GM21576 (cell line): ENCODE measurements around the gene CYP4F8.

Source experiments
- ATAC-seq: cut with Tn5 transposase; IDR thresholded peaks from one replicate; pipeline ENCODE4 v1.9.1; 2021; ENCODE audit warnings: mild to moderate bottlenecking, moderate library complexity; ENCODE audit not compliant: unreplicated experiment

Gene CYP4F8

DNA sequence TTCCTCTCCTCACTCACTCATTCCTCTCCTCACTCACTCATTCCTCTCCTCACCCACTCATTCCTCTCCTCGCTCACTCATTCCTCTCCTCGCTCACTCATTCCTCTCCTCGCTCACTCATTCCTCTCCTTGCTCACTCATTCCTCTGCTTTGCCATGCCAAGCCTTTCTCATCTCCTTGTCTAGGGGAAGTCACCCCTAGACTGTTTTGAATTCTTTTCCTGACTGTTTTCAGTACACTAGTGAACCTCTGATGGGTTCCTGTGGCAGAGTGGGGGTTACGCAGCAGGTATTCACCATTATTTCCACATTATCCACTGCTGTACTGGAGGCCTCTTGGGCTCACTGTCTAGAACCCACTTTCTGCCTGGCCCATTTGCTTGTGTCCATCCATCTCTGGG lies 1.2 kb downstream of the CYP4F8 start:
- no peak for ATAC-seq

DNA sequence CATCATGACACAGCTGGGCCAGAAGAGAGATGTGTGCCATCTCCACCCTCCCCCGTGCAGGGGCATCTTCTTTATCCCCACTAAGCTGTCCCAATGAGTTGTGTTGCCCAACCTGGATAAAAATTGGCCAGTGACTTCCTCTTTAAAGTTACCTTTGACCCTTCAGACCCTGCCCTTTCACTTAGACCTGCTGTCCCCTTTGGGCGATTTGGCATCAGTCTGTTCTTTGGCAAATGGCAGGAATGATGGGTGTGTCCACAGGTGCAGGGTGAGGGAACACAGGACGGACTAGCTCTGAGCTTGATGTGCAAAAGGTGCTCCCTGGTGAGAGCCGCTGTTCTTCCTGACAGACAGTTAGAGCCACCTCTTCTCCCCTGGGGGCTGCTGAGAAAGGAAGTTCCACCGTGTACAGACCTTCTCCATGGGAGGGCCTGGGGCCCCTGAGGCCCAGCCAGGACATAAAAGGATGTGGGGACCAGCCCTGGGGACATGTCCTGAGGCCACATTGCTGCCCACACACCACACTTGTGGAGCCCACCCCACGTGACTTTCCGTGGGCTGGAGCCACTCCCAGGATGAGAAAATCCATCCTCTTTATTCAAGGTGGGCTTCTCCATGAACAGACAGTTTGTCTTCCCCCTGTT lies 1.7 kb downstream of the CYP4F8 start:
- ATAC-seq, result no peak

DNA sequence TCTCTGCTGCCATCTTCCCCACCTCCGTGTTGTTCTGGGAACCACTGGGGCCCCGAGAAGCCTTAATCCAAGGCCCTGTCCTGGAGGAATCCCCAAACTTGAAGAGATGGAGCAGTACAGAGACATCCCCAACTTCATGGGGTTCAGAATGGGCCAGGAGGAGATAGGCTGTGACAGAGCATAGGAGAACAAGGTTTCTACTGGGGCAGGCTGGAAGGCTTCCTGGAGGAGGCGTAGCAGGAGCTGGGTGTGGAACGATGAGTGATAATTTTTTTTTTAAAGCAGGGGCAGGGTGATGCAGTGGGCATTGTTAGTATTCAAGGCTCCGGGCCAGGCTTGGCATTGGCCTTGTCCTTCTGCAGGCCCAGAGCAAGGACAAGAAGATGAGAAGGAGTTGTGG lies 3.3 kb downstream of the CYP4F8 start:
- no peak for ATAC-seq

DNA sequence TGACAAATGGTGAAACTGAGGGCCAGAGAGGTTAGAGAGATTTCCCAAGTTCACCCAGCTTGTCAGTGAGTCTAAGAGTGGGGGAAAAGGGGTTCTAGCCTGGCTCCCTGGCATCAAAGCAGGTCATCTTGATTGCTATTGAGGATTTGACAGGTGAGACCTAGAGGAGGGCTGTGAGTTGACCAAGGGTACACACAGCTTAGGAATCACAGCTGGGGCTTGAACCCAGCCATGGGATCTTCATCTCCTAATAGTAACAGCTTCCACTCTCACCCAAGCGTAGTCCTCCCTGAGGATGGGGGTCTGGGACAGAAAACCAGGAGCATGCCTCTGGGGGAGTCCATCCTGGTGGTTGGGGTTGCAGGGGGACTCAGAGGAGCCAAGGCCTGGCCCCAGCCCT lies 6.8 kb downstream of the CYP4F8 start:
- no peak for ATAC-seq

DNA sequence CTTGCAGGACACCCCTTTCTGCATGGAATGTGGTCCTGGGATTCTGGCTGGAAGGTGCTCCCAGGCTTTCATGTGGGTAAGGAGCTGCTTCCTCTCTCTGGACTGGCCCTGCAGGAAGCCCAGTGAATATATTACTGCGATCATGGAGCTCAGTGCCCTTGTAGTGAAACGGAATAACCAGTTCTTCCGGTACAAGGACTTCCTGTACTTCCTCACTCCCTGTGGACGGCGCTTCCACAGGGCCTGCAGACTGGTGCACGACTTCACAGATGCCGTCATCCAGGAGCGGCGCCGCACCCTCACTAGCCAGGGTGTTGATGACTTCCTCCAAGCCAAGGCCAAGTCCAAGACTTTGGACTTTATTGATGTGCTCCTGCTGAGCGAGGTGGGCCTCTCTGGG lies 8.0 kb downstream of the CYP4F8 start:
- ATAC-seq, result no peak

DNA sequence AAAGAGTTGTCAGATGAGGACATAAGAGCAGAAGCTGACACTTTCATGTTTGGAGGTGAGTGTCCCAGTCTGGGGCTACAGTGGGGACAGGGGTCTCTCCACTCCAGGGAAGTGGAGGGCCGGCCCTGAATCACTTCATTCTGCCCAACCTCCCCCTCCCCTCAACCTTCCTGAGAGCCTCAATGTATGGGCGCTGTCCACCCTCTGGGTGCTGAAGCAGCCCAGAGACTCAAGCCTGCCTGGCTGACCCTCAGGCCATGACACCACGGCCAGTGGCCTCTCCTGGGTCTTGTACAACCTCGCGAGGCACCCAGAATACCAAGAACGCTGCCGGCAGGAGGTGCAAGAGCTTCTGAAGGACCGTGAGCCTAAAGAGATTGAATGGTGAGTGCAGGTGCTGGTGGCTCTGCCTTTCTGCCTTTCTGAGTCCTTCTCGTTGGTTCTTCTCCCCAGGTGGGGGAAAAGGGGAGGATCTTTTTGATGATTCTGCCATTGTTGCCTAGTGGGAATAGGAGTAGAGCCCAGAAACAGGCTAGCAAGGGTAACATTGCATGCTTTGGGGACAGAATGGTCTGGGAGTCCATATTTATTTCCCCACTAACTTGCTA lies 8.8 kb downstream of the CYP4F8 start:
- no peak for ATAC-seq

DNA sequence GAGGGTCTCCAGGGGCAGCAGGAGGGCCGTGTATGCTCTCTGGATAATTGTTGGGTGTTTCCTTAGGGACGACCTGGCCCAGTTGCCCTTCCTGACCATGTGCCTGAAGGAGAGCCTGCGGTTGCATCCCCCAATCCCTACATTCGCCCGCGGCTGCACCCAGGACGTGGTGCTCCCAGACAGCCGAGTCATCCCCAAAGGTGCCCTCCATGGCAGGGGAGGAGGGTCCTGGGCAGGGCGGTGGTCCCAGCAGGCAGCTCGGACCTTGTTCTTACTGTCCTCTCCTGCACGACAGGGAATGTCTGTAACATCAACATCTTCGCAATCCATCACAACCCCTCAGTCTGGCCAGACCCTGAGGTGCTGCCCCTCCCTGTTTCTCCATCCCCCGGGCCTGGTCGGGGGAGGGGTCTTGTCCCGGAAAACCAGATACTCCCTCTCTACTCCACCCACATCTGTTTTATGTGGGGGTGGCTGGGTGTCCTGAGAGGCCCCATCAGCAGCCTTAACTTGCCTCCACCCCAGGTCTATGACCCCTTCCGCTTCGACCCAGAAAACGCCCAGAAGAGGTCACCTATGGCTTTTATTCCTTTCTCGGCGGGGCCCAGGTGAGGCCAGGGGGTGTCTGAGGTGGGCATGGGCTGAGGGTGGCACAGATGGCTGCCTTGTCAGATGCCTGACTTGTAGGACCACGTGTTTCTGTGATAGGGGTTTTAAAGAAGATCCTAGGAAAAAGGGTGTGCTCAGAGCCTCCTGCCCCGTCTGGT lies 13.4 kb downstream of the CYP4F8 start:
- no peak for ATAC-seq

DNA sequence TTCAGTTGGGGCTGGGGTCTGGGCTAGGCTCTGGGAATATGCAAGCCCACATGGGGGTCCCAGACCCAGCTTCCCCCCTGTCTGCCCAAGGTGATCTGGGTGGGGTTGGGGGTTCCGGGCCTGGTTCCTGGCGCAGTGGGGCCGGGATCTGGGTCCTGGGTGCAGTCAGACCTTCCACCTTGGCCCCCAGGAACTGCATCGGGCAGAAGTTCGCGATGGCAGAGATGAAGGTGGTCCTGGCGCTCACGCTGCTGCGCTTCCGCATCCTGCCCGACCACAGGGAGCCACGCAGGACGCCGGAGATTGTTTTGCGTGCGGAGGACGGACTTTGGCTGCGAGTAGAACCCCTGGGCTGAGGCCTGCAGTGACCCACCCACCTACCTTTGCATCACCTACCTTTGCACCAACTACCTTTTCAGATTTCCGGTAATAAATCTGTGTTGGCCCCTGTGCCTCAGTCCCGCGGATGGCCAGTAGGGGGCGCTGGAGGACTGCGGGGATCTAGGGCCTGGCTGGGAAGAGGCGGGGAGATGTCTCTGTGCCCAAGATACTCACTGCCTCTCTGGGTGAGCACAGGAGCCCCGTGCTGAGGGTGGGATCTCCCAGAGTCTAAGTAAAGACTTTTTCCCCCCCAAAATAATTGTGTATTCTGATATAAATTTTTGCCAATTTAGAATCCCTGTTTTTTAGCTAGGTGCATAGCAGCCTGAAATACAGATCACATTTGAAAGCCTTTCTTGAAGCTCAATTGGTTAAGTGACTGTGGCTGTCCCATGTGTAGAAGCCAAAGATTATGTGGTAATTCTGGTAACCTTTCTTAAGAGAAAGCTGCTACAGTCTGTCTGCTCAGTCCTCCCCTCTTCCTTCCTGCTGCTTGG lies 14.2 kb downstream of the CYP4F8 start:
- no peak for ATAC-seq

DNA sequence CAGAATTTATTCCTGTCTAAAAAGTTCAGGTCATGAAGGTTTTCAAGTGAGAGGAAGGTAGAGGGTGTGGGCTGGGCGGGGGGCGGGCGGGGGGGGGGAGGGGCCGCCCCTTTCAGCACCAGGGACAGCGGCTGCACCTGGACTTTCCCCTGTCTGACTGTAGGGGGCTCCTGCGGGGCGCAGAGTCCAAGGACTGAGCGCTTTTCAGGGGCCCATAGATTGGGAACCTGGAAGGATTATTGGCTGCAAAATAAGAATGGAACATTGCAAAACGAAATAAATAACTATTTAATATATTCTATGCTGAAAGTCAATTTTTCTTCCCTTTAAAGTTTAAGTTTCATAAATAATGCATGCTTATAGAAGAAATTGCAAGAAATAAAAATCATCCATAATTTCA lies 16.8 kb downstream of the CYP4F8 start:
- ATAC-seq, result no peak

DNA sequence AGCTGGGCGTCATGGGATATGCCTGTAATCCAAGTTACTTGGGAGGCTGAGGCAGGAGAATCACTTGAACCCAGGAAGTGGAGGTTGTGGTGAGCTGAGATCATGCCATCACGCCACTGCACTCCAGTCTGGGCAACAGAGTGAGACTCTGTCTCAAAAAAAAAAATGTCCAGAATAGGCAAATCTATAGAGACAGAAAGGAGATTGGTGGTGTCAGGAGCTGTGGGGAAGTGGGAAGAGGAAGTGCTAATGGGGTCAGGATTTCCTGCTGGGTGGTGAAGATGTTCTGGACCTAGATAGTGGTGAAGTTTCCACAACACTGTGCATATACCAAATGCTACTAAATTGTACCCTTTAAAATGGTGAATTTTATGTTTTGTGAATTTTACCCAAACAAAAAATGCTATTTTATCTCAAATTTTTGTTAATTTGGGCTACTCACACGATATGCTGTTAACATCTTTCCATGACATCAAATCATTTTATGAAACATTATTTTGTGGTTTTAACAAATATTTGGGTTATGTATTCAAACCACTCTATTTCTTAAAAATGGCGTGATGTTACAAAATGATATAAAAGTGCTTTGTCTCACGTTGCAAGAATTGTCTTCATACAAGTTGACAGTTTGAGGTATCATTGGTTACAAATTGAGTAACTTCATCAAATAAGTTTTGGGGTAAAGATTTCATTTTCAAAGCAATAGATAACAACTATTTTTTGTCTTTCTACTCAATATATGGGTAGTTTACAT lies 18.2 kb downstream of the CYP4F8 start:
- ATAC-seq, result no peak

DNA sequence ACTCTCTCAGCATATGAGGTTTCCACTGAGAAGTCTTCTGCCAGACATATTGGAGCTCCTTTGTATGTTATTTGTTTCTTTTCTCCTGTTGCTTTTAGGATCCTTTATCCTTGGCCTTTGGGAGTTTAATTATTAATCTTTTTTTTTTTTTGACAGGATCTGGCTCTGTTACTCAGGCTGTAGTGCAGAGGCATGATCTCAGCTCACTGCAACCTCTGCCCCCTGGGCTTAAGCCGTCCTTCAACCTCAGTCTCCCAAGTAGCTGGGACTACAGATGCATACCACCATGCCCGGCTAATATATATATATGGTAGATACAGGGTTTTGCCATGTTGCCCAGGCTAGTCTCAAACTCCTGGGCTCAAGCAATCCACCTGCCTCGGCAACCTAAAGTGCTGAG lies 19.1 kb downstream of the CYP4F8 start:
- no peak for ATAC-seq

DNA sequence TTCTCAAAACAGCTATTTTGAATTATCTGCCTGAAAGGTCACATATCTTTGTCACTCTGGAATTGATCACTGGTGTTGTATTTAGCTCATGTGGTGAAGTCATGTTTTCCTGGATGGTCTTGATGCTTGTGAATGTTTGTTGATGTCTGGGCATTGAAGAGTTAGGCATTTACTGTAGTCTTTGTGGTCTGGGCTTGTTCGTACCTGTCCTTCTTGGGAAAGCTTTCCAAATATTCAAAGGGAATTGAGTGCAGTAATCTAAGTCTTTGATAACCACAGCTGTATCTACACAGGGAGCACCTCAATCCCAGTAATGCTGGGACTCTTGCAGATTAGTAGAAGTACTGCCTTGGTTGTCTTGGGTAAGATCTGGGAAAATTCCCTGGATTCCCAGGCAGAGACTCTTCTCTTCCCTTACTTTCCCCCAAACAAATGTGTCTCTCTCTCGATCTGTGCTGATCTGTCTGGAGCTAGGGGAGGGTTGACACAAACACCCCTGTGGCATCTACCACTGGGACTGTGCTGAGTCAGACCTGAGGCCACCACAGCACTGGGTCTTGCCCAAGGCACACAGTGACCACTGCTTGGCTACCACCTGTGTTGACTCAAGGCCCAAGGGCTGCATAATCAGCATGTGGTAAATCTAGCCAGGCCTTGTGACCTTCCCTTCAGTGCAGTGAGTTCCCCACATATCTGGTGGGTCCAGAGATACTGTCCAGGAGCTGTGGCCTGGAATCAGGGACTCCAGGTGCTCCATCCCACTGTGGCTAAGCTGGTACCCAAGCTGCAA lies 20.2 kb downstream of the CYP4F8 start:
- ATAC-seq, result no peak

DNA sequence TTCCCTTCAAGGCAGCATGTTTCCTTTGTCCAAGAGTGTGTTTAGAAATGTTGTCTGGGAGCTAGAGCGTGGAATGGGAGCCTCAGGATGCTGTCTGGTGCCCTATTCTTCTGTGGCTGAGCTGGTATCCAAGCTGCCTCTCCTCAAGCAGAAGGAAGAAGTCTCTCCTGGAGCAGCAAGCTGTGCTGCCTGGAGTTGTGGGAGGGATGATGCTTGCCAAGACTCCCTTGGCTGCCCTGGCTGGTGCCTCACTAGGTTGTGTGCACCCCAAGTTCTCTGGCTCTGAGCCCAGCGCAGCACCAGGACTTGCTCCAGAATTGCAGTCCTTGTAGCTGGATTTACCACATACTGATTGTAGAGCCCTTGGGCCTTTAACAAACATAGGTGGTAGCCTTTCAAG lies 21.0 kb downstream of the CYP4F8 start:
- no peak for ATAC-seq

DNA sequence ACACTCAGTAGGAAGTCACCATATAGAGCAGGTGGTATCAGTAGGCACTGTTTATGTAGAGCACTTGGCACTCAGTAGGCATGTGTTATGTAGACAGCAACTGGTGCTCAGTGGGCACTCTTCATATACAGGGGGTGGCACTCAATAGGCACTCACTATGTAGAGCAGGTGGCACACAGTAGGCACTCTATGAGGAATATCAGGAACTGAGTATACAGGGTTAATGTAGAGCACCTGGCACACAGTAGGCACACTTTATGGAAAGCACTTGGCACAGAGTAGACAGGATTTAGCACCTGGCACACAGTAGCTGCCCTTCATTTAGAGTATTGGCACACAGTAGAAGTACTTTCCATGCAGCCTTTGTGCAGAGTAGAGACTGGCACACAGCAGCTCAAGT lies 24.6 kb downstream of the CYP4F8 start:
- ATAC-seq, result no peak

DNA sequence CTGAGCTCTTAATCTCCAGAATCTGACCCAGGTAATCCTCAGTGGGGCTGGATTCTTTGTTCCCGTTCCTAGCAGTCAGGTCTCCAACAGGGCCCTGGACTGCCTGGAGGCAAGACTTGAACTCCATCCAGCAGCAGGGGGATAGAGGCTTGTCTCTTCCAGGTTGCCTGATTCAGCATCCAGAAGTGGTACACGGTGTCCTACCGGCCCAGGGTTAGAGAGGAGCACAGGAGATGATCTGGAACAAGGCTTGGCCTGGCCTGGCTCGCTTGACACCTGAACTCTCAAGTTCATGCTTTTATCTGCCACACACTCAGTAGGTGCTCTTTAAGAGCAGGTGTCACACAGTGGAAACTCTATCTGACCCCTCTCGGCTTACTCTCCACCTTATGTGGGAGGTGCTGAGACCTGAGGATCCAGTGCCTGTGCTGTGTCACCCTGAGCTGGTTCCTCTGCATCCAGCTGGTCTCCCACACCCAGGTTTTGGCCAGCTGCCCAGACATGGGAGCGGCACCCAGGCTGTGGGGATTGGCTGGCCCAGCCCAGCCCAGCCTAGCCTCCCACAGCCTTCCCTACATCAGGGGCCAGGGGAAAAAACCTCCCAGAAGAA lies 25.4 kb downstream of the CYP4F8 start, which contains the start of gene CYP4F3:
TSS of gene CYP4F3 (plus strand) at position 604 of the 610 bp plus-strand sequence. CDS start 519 bp downstream, outside the sequence.
- no peak for ATAC-seq

DNA sequence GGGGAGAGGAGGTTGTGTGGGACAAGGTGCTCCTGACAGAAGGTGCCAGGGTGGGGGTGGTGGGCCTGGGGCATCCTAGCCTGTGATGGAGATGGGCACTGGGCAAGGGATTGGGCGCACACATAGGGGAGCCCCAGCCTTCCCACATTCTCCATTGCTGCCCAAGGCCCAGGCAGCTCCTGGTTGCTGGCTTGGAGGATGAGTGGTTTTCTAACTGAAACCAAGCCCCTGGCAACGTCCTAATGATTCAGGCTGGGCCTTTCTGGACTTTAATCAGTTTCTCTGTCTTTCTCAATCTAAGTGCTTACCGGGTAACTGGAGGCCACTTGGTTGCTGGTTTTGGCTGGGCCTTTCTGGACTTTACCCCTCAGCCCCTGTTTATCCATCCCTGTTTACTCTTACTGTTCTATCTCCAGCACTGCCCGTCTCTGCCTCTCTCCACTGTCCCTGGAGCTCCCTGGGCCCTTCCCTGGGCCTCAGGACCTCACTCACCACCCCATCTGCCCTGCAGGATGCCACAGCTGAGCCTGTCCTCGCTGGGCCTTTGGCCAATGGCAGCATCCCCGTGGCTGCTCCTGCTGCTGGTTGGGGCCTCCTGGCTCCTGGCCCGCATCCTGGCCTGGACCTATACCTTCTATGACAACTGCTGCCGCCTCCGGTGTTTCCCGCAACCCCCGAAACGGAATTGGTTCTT lies 26.0 kb downstream of the CYP4F8 start:
- no peak for ATAC-seq

DNA sequence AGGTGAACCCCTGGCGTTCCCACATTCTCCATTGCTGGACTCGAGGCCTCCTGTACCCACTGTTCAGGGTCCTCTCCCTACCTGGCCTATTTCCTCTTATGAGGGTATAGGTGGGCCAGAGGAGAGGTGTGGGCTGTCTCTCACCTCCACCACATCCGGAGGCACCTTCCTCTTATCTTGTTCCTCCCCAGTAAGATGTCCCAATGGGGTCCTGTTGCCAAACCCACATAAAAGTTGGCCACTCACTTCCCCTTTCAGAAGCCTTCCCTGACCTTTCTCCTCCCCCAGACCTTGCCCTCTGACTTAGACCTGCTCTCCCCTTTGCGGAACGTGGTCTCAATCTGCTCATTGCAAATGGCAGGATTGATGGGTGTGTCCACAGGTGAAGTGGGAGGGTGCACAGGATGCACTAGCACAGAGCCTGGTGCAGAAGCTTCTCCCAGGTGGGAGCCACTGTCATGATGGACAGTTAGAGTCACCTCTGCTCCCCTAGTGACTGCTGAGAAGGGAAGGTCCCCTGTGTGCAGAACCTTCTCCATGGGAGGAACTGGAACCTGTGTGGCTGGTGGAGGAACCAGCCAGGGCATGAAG lies 27.0 kb downstream of the CYP4F8 start:
- ATAC-seq, result no peak

DNA sequence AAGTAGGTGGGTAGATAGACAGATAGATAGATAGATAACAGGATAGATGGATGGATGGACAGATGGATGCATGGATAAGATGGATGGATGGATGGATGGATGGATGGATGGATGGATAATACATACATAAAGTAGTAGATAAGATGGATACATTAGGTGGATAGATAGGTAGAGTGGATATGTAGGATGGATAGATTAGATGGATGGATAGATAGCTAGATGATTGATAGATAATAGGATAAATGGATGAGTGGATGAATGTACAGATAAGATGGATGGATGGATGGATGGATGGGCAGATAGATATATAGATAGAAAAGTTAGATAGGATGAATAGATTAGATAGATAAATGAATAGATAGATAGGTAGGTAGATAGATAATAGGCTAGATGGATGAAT lies 27.8 kb downstream of the CYP4F8 start:
- ATAC-seq, result no peak
